ENCODE results near the gene SAFB.

SAFB gene

GRCh38 chr19:5609881-5610448, 12.9 kb upstream of the SAFB start:
- no peak for DNase-seq
- Mint-ChIP-seq H3K36me3 (peaks cover 69% of the 10 kb centered on the region), H3K4me3 (no peak overlapping the region), H3K27me3 (no peaks in the 10 kb centered on the region), H3K27ac (no peak overlapping the region), H3K4me1 (no peaks in the 10 kb centered on the region), H3K9me3 (no peaks in the 10 kb centered on the region)
- CTCF ChIA-PET: no interaction called here

DNA sequence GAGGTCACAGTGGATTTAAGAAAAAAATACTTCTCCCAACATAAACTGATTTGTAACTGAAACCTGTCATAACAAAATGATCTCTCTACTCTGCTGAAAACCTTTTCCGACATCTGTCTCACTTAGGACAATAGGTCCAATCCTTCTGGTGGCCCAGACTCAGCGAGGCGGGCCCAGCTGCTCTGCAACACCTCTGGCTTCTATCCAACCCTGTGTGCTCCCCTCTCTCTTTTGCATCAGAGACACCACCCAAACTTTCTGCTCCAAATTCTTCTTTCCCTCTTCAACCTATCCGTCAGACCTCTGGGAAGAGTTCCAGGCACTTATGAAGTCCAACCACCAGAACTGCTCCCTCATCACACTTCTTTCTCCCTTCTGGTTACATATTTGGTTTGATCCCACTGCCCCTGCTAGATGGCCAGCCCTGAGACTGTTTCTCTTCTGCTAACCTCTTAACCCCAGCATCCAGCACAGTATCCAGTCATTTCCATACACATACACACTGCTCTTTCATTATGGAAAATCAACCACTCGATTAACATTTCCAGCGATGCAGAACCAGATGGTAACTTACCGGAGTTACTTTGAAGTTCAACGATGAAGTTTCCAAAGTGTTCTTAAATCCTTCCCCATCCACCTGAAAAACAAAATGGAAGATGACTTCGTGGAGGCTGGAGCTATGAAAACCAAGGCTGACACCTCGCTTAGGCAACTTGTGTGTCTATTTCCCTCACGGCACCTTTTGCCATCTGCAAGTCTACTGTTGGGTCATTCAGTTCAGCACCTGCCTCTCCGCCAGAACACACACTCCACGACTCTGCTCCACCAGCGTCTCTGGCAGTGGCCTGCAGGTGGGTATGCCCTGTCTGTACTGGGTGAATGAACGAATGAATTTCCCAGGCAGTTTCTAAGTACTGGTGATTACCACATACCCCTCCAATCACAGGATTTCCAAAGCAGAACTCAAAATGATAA, 9.7 kb upstream of the SAFB start:
- no peak for DNase-seq
- Mint-ChIP-seq H3K36me3 (peaks cover 70% of the 10 kb centered on the region), H3K4me1 (peaks cover 2% of the 10 kb centered on the region), H3K4me3 (no peak overlapping the region), H3K9me3 (no peaks in the 10 kb centered on the region), H3K27me3 (no peaks in the 10 kb centered on the region), H3K27ac (peak overlapping the region; percentile 6)
- CTCF ChIA-PET: no interaction called here

DNA sequence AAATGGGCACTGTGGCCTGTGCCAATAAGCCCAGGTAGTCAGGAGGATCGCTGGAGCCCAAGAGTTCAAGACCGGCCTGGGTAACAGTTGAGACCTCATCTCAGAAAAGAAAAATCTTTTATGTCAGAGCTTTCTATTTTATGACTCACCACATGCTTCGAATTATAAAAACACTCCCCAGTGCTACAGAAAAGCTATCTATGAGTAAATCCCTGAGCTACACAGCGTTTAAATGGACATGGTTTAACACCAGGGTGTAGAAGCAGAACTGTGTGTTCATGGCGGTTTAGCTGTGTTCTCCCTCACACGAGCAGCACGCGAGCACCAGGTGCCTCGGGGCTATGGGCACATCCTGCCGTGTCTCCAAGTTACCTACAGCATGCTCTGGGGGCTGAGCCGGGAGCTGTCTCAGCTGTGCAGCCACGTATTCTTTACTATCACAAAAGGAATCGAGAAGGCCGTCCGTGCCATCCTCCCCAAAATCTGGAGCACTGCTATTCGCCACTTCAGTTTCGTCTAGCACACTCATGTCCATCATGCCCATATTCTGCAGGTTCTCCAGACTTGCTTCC, 7.0 kb upstream of the SAFB start:
- CTCF ChIA-PET: no interaction called here
- no peak overlapping the region for H3K4me3 Mint-ChIP-seq
- H3K27me3 Mint-ChIP-seq: no peaks in the 10 kb centered on the region
- no peaks in the 10 kb centered on the region for H3K9me3 Mint-ChIP-seq
- no peak for DNase-seq
- peaks cover 25% of the 10 kb centered on the region for H3K4me1 Mint-ChIP-seq
- H3K27ac Mint-ChIP-seq: peak overlapping the region; percentile 30
- peaks cover 69% of the 10 kb centered on the region for H3K36me3 Mint-ChIP-seq

DNA sequence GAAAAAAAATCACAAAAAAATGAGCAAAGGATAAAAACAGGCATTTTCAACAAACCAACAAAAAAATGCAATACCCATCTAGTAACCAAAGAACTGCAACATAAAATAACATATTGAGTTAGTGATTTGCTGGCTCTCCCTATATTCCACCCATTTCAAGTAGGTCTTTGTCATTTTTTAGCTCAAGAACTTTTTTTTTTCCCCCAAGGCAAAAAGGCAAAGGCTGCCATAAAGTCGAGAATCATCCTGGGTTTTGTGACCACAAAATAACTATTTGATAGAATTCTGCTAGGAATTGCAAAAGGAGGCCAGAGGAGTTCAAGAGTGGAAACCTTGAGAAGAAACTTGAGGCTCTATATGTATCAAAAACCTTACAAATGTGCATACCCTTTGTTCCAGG, 5.8 kb upstream of the SAFB start:
- DNase-seq: no peak
- no peak overlapping the region for H3K27ac Mint-ChIP-seq
- no peaks in the 10 kb centered on the region for H3K27me3 Mint-ChIP-seq
- no peaks in the 10 kb centered on the region for H3K9me3 Mint-ChIP-seq
- CTCF ChIA-PET: no interaction called here
- peaks cover 33% of the 10 kb centered on the region for H3K4me1 Mint-ChIP-seq
- no peak overlapping the region for H3K4me3 Mint-ChIP-seq
- H3K36me3 Mint-ChIP-seq: peaks cover 74% of the 10 kb centered on the region

GRCh38 chr19:5618591-5618990, 4.3 kb upstream of the SAFB start:
- peaks cover 33% of the 10 kb centered on the region for H3K4me1 Mint-ChIP-seq
- peaks cover 68% of the 10 kb centered on the region for H3K36me3 Mint-ChIP-seq

GRCh38 chr19:5619946-5620345, 2.9 kb upstream of the SAFB start:
- CTCF ChIA-PET: no interaction called here
- no peaks in the 10 kb centered on the region for H3K27me3 Mint-ChIP-seq
- H3K36me3 Mint-ChIP-seq: peaks cover 70% of the 10 kb centered on the region
- H3K9me3 Mint-ChIP-seq: no peaks in the 10 kb centered on the region
- no peak overlapping the region for H3K27ac Mint-ChIP-seq
- H3K4me1 Mint-ChIP-seq: peaks cover 40% of the 10 kb centered on the region
- H3K4me3 Mint-ChIP-seq: peak overlapping the region; percentile 100
- DNase-seq: no peak

More at GRCh38 chr19:5618591-5618990, 4.3 kb upstream of the SAFB start:
- CTCF ChIA-PET: no interaction called here
- Mint-ChIP-seq H3K27me3 (no peaks in the 10 kb centered on the region), H3K4me3 (no peak overlapping the region), H3K27ac (peak overlapping the region; percentile 8), H3K9me3 (no peaks in the 10 kb centered on the region)
- no peak for DNase-seq

DNA sequence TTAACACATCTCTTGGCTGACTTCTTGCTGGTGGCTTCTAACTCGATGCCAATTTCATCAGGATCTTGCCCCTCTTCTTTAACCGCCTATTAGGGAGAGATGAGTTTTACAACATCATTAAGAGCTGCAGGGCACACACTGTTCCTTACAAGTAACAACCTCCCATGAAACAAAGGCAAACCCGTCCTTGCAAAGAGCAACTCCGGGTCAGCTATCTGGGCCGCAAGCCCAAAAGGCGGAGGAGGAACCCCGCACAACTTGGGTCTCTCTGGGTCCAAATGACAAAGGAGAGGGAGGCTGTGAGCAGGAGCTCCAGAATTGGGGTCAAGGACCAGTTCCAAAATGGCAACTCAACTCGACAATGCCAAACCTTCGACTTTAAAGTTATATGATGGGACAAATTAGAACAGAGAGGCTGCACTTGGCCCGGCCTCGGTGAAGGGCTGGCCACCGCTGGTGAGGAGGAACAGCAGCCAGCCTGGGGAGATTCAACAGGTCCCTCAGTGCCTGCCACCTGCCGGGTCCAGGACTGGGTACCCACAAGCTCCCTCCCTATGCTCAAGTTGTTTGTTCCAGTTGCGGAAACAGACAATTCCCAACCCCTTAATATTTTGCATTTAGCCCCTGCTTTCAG, 1.5 kb upstream of the SAFB start:
- peaks cover 55% of the 10 kb centered on the region for H3K4me1 Mint-ChIP-seq
- no peaks in the 10 kb centered on the region for H3K9me3 Mint-ChIP-seq
- H3K27me3 Mint-ChIP-seq: no peaks in the 10 kb centered on the region
- CTCF ChIA-PET: interaction anchor here (1.3 to 3.3 kb wide), 2 partner anchors 68 to 710 kb away, joined by 3 to 15 read pairs; partner anchors contain the start of gene RPL36
- no peak for DNase-seq
- H3K36me3 Mint-ChIP-seq: peaks cover 73% of the 10 kb centered on the region
- H3K4me3 Mint-ChIP-seq: peak overlapping the region; percentile 100
- peak overlapping the region; percentile 100 for H3K27ac Mint-ChIP-seq

GRCh38 chr19:5621945-5622464, 878 bp upstream of the SAFB start:
- peaks cover 61% of the 10 kb centered on the region for H3K4me1 Mint-ChIP-seq
- peaks cover 76% of the 10 kb centered on the region for H3K36me3 Mint-ChIP-seq
- peak; percentile 50 for DNase-seq
- peak overlapping the region; percentile 100 for H3K27ac Mint-ChIP-seq
- H3K4me3 Mint-ChIP-seq: peak overlapping the region; percentile 100
- H3K27me3 Mint-ChIP-seq: no peaks in the 10 kb centered on the region
- H3K9me3 Mint-ChIP-seq: no peaks in the 10 kb centered on the region
- CTCF ChIA-PET: interaction anchor here (1.3 to 3.3 kb wide), 2 partner anchors 68 to 711 kb away, joined by 3 to 15 read pairs; partner anchors contain the start of gene RPL36

DNA sequence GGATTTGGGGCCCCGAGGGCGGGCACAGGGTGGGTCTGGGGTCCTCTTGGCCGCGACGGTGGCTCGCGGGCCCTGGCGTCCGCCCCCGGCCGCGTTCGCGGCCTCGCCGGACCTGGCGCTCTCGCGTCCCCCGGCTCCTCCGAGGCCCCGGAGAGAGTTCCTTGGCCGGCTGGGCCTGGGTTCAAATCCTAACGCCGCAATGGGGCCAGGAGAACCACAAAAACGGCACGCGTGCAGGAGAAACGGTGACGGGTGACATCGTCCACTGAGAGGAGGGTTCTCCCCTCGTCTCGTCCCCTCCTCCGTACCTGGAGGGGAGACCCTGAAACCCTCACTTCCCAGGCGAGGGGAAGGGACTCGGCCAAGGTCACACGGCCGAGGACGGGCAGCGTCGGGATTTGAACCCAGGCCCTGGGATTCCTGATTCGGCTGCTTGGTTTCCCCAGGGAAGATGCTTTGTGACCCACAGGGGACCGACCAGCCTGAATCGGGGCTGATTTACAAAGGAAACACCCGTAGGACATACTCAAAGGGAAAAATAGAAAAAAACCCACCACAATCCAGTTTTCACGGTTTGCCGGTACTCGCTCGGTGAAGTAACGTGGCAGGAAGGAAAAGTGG, 624 bp downstream of the SAFB start:
- CTCF ChIA-PET: interaction anchor here (3.3 kb wide), 1 partner anchor 66 kb away, joined by 15 read pairs; the partner anchor contains the start of gene RPL36
- peaks cover 74% of the 10 kb centered on the region for H3K36me3 Mint-ChIP-seq
- no peak for DNase-seq
- H3K27me3 Mint-ChIP-seq: no peaks in the 10 kb centered on the region
- H3K9me3 Mint-ChIP-seq: no peaks in the 10 kb centered on the region
- peak overlapping the region; percentile 100 for H3K4me3 Mint-ChIP-seq
- H3K27ac Mint-ChIP-seq: peak overlapping the region; percentile 100
- H3K4me1 Mint-ChIP-seq: peaks cover 71% of the 10 kb centered on the region

DNA sequence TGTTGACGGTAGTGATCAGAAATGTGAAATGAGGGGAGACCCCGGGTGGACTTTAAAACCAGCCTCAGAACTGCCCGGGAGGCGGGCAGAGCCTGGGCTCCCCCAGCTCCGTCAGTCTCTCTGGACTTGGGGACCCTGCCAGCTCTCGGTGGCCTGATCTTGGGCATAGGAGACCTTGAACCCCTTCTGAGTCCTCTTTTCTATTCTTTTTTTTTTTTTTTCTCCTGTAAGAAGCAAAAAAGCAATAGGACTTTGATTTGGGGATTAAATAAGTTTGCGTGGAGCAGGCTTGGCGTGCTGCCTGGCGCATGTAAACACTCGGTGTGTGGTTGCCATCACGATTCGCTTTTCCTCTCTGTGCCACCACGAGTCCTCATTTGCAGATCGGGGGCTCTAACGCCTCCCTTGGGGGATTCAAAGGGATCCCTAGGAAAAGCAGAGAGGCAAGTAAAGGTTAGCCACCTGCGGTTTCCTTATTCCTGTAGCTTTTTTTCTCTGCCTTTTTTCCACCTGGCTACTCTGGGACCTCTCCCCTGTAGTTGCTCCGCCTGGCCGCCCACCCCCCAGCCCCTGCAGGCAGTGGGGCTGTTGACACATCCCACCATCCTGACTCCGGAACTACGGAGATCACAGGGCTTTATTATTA, 1.3 kb downstream of the SAFB start:
- Mint-ChIP-seq H3K36me3 (peaks cover 74% of the 10 kb centered on the region), H3K4me3 (peak overlapping the region; percentile 100), H3K9me3 (no peaks in the 10 kb centered on the region), H3K4me1 (peaks cover 71% of the 10 kb centered on the region), H3K27ac (peak overlapping the region; percentile 92), H3K27me3 (no peaks in the 10 kb centered on the region)
- CTCF ChIA-PET: interaction anchor here (0.7 to 1.0 kb wide), 2 partner anchors 65 to 892 kb away, joined by 3 to 4 read pairs; no protein-coding TSS in a partner anchor
- peak; percentile 29 for DNase-seq

DNA sequence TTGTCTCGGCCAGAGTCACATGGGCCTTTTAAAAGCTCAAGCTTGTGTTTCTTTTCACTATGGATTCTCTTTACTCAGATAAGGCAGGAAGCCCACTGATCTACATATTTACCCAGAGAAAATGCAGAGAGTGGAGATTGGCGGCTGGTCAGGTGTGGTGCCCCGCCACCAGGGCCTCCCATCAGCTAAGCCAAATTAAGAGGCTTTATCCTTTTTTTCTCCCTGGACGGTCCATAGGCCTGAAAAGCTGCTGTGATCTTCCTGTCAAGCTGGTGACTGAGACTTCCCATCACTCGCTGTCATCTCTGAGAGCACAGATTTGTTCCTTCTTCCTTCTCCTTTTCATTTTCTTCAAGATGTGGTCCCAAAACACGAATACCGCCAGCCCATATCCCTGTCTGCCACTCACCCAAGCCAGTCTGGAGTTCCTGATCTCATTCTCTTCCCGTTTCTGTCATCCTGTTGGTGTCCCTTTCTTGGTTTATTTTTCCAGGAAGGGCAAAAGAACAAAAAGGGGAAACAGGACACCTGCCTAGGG, 1.9 kb downstream of the SAFB start:
- no peak for DNase-seq
- peak overlapping the region; percentile 100 for H3K4me3 Mint-ChIP-seq
- H3K36me3 Mint-ChIP-seq: peaks cover 75% of the 10 kb centered on the region
- no peaks in the 10 kb centered on the region for H3K27me3 Mint-ChIP-seq
- H3K9me3 Mint-ChIP-seq: no peaks in the 10 kb centered on the region
- peaks cover 74% of the 10 kb centered on the region for H3K4me1 Mint-ChIP-seq
- CTCF ChIA-PET: interaction anchor here (0.7 to 1.0 kb wide), 2 partner anchors 65 to 893 kb away, joined by 3 to 4 read pairs; no protein-coding TSS in a partner anchor
- peak overlapping the region; percentile 92 for H3K27ac Mint-ChIP-seq

DNA sequence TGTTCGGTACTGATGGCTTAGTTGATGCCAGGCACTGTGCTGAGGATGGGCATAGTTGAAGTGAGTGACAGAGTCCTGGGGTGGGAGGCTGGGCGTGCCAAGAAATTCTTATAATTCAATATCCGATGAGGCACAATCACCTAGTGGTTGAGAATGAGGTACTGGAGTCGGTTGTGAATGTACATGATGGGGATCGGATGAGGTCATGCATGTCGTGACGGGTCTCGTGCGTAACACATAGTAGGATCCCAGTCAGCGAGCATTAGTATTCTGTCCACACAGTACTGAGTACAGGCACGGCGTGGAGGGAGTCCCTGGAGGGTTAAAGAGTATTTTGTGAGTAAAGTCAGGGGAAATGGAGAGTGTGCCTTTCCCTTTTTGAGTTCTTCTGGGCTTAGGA, 2.8 kb downstream of the SAFB start:
- CTCF ChIA-PET: no interaction called here
- no peaks in the 10 kb centered on the region for H3K27me3 Mint-ChIP-seq
- no peaks in the 10 kb centered on the region for H3K9me3 Mint-ChIP-seq
- H3K4me3 Mint-ChIP-seq: peak overlapping the region; percentile 100
- H3K4me1 Mint-ChIP-seq: peaks cover 68% of the 10 kb centered on the region
- H3K27ac Mint-ChIP-seq: no peak overlapping the region
- DNase-seq: no peak
- H3K36me3 Mint-ChIP-seq: peaks cover 73% of the 10 kb centered on the region

GRCh38 chr19:5627395-5627904, 4.6 kb downstream of the SAFB start:
- Mint-ChIP-seq H3K9me3 (no peaks in the 10 kb centered on the region), H3K27ac (peak overlapping the region; percentile 31), H3K36me3 (peaks cover 69% of the 10 kb centered on the region), H3K4me1 (peaks cover 65% of the 10 kb centered on the region), H3K4me3 (no peak overlapping the region), H3K27me3 (no peaks in the 10 kb centered on the region)
- CTCF ChIA-PET: interaction anchor here (1.5 kb wide), 1 partner anchor 62 kb away, joined by 4 read pairs; the partner anchor contains the start of gene RPL36
- DNase-seq: peak; percentile 36

All from activated naive CD4-positive, alpha-beta T cell treated with anti-CD3 and anti-CD28 coated beads, Interleukin-2, amount 10 ng/mL, durations not matched to agents 7 days and 5 days (primary cell).